Measurements from ENCODE around the gene GAS6.

- TF ChIP-seq CTCF (IDR thresholded peaks at IDR 0.05; ENCODE audit: borderline replicate concordance, extremely low read depth, low read length, poor library complexity, severe bottlenecking) (no peak), EZH2 (IDR thresholded peaks at IDR 0.05; ENCODE audit: borderline replicate concordance, low read depth, low read length, severe bottlenecking) (no peak)
These were observed 7.8 kb downstream of the GAS6 start for GRCh38 chr13:113855931-113856715.

Measured in DND-41 (cell line).